Activated naive CD4-positive, alpha-beta T cell treated with anti-CD3 and anti-CD28 coated beads, Interleukin-2, amount 10 ng/mL, durations not matched to agents 7 days and 5 days (primary cell): ENCODE data around the gene LUC7L2.
"Not testable (repeated sequence)": the region's sequence is repeated elsewhere in the genome, so short reads cannot be mapped to it uniquely, and the experiment has no call there.

ENCODE experiments used
- CTCF ChIA-PET: fragments of 350-600 bp; sonication (Branson Sonifier 250); formaldehyde crosslinking; loops from one replicate; lab custom pipeline; 2021; ENCODE audit warnings: antibody characterized with exemption; lab: Charles Lee
- DNase-seq: peaks from one replicate; pipeline ENCODE4 v3.0.0-alpha.2; 2020
- H3K27ac Mint-ChIP-seq: one replicate; pipeline ENCODE4 v1.8.0; 2021; ENCODE audit warnings: mild to moderate bottlenecking, moderate library complexity, mixed read lengths
- H3K27me3 Mint-ChIP-seq: one replicate; pipeline ENCODE4 v1.8.0; 2021; ENCODE audit warnings: mild to moderate bottlenecking, mixed read lengths
- H3K36me3 Mint-ChIP-seq: one replicate; pipeline ENCODE4 v1.8.0; 2021; ENCODE audit warnings: mixed read lengths
- H3K4me1 Mint-ChIP-seq: one replicate; pipeline ENCODE4 v1.8.0; 2021; ENCODE audit warnings: mixed read lengths
- H3K4me3 Mint-ChIP-seq: one replicate; pipeline ENCODE4 v1.8.0; 2021; ENCODE audit warnings: mild to moderate bottlenecking, moderate library complexity, mixed read lengths
- H3K9me3 Mint-ChIP-seq: one replicate; pipeline ENCODE4 v1.8.0; 2021; ENCODE audit warnings: mixed read lengths

The LUC7L2 gene

DNA sequence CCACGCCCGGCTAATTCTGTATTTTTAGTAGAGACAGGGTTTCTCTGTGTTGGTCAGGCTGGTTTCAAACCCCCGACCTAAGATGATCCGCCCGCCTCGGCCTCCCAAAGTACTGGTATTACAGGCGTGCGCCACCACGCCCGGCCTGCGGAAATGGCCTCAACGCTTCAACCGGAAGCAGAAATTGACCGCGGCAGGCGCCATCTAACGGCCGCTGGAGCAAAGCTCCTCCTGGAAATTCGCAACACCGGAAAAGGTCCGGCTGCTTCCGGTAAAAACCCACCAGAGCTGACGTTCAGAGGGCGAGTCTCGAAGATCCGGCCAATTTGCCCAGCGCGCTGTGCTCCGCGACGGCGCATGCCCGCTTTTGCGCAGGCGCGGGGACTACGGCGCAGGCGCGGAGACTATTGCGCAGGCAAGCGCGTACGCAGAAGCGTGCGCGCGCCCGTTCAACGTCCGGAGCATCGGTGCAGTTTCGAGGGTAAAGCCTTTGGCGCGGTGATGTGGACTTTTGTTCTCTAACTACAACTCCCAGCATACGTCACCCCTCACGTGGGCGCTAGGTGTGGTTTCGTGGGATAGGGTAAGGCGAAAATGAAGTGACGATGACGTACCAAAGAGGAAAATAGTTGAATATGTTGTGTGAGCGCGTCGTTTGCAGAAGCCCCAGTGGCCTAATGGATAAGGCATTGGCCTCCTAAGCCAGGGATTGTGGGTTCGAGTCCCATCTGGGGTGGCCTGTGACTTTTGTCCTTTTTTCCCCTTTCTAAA lies 19.5 kb upstream of the LUC7L2 start:
- Mint-ChIP-seq H3K27me3 (peaks cover 9% of the 10 kb centered on the region), H3K27ac (peak overlapping the region; percentile 100), H3K36me3 (peaks cover 16% of the 10 kb centered on the region), H3K4me1 (peaks cover 35% of the 10 kb centered on the region), H3K9me3 (peaks cover 7% of the 10 kb centered on the region), H3K4me3 (peak overlapping the region; percentile 99)
- CTCF ChIA-PET, result interaction anchor here (0.7 to 1.8 kb wide), 3 partner anchors 108 to 245 kb away, joined by 3 to 8 read pairs (median 3); no protein-coding TSS in a partner anchor
- DNase-seq, result peak; percentile 99

DNA sequence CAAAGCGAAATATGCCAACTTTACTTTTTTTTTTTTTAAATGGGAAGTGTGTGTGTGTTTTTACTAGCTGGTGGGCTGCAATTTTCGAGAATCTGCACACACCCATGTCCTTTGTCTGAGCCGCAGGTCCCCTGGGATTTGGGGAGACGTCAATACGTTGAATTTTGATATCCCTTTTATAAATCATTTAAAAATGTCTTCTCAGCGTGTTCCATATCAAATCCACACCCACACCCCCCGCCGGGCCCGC lies 19.0 kb upstream of the LUC7L2 start:
- H3K27me3 Mint-ChIP-seq, result peaks cover 9% of the 10 kb centered on the region
- H3K9me3 Mint-ChIP-seq, result peaks cover 7% of the 10 kb centered on the region
- peaks cover 19% of the 10 kb centered on the region for H3K36me3 Mint-ChIP-seq
- CTCF ChIA-PET, result interaction anchor here (0.7 to 0.8 kb wide), 2 partner anchors 108 to 242 kb away, joined by 3 read pairs; no protein-coding TSS in a partner anchor
- H3K4me1 Mint-ChIP-seq, result peaks cover 35% of the 10 kb centered on the region
- H3K27ac Mint-ChIP-seq, result peak overlapping the region; percentile 100
- peak overlapping the region; percentile 99 for H3K4me3 Mint-ChIP-seq
- DNase-seq, result peak; percentile 85

- peak within 1 kb of the TSS; percentile 100 for H3K27ac Mint-ChIP-seq
- H3K9me3 Mint-ChIP-seq, result peaks cover 7% of the 10 kb centered on the region
- CTCF ChIA-PET, result no interaction called here
- peaks cover 20% of the 10 kb centered on the region for H3K36me3 Mint-ChIP-seq
- DNase-seq, result peak; percentile 90
- peaks cover 35% of the 10 kb centered on the region for H3K4me1 Mint-ChIP-seq
- peaks cover 9% of the 10 kb centered on the region for H3K27me3 Mint-ChIP-seq
- H3K4me3 Mint-ChIP-seq, result peak within 1 kb of the TSS; percentile 99
These were observed 18.5 kb upstream of the LUC7L2 start, which contains the start of gene FMC1 for GRCh38 chr7:139341058-139341775. Gene FMC1, plus strand, starts transcription at chr7:139341337. Its CDS starts 48 bp downstream, at chr7:139341385.

- CTCF ChIA-PET, result no interaction called here
- no peak for DNase-seq
- peaks cover 9% of the 10 kb centered on the region for H3K27me3 Mint-ChIP-seq
These were observed 17.9 kb upstream of the LUC7L2 start for GRCh38 chr7:139341776-139342226.

GRCh38 chr7:139345042-139345441 lies 14.7 kb upstream of the LUC7L2 start:
- CTCF ChIA-PET, result no interaction called here
- H3K36me3 Mint-ChIP-seq, result peaks cover 28% of the 10 kb centered on the region
- no peak overlapping the region for H3K4me3 Mint-ChIP-seq
- peaks cover 6% of the 10 kb centered on the region for H3K27me3 Mint-ChIP-seq
- peaks cover 29% of the 10 kb centered on the region for H3K4me1 Mint-ChIP-seq
- DNase-seq, result no peak
- peaks cover 2% of the 10 kb centered on the region for H3K9me3 Mint-ChIP-seq
- no peak overlapping the region for H3K27ac Mint-ChIP-seq

More at GRCh38 chr7:139341776-139342226, 17.9 kb upstream of the LUC7L2 start:
- peak overlapping the region; percentile 99 for H3K4me3 Mint-ChIP-seq
- H3K4me1 Mint-ChIP-seq, result peaks cover 35% of the 10 kb centered on the region
- H3K36me3 Mint-ChIP-seq, result peaks cover 23% of the 10 kb centered on the region
- H3K9me3 Mint-ChIP-seq, result peaks cover 7% of the 10 kb centered on the region
- peak overlapping the region; percentile 100 for H3K27ac Mint-ChIP-seq

- no peak overlapping the region for H3K4me3 Mint-ChIP-seq
- H3K36me3 Mint-ChIP-seq, result peaks cover 35% of the 10 kb centered on the region
- H3K9me3 Mint-ChIP-seq, result no peaks in the 10 kb centered on the region
- CTCF ChIA-PET, result interaction anchor here (0.9 kb wide), 1 partner anchor 449 kb away, joined by 3 read pairs; no protein-coding TSS in a partner anchor
- H3K27ac Mint-ChIP-seq, result no peak overlapping the region
- H3K4me1 Mint-ChIP-seq, result peaks cover 4% of the 10 kb centered on the region
- H3K27me3 Mint-ChIP-seq, result no peaks in the 10 kb centered on the region
- DNase-seq, result no peak
These were observed 8.7 kb upstream of the LUC7L2 start for GRCh38 chr7:139351027-139351426.

DNA sequence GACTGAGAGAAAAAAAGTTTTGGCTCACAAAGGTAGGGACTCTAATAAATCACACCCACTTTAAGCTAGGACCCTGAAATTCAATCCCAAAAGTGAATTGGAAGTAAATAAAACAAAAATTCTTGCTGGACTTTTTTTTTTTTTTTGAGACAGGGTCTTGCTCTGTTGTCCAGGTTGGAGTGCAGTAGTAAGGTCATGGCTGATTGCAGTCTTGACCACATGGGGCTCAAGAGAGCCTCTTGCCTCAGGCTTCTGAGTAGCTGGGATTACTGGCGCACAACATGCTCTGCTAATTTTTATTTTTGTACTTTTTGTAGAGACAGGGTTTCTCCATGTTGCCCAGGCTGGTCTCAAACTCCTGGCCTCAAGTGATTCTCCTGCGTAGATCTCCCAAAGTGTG lies 5.0 kb upstream of the LUC7L2 start:
- CTCF ChIA-PET, result interaction anchor here (0.6 to 1.2 kb wide), 2 partner anchors 11 to 834 kb away, joined by 3 read pairs; no protein-coding TSS in a partner anchor
- H3K27ac Mint-ChIP-seq, result no peak overlapping the region
- DNase-seq, result no peak

DNA sequence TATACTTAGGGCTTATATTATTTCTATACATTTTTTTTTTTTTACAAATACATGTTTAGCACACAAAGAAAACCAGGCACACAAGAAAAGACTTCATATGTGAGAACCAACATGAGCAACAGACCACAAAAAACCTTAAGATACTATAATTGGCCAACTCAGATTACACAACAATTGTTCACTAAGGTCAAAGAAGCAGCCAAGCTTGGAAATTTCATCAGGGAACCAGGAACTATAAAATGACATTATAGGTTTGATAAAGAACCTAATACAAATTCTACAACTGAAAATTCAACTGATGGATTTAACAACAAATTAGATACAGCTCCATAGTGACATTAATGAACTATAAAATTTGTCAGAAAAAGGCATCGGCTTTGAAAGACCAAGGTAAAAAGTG lies 4.4 kb upstream of the LUC7L2 start:
- Mint-ChIP-seq H3K4me3 (no peak overlapping the region), H3K27me3 (no peaks in the 10 kb centered on the region), H3K36me3 (peaks cover 24% of the 10 kb centered on the region), H3K27ac (no peak overlapping the region), H3K4me1 (peaks cover 22% of the 10 kb centered on the region), H3K9me3 (no peaks in the 10 kb centered on the region)
- no peak for DNase-seq
- CTCF ChIA-PET, result no interaction called here

More for the DNA sequence above, 5.0 kb upstream of the LUC7L2 start:
- Mint-ChIP-seq H3K9me3 (no peaks in the 10 kb centered on the region), H3K4me1 (peaks cover 22% of the 10 kb centered on the region), H3K36me3 (peaks cover 24% of the 10 kb centered on the region), H3K27me3 (no peaks in the 10 kb centered on the region), H3K4me3 (no peak overlapping the region)

- CTCF ChIA-PET, result not testable (repeated sequence)
These were observed 1.8 kb upstream of the LUC7L2 start for GRCh38 chr7:139357729-139358506.

DNA sequence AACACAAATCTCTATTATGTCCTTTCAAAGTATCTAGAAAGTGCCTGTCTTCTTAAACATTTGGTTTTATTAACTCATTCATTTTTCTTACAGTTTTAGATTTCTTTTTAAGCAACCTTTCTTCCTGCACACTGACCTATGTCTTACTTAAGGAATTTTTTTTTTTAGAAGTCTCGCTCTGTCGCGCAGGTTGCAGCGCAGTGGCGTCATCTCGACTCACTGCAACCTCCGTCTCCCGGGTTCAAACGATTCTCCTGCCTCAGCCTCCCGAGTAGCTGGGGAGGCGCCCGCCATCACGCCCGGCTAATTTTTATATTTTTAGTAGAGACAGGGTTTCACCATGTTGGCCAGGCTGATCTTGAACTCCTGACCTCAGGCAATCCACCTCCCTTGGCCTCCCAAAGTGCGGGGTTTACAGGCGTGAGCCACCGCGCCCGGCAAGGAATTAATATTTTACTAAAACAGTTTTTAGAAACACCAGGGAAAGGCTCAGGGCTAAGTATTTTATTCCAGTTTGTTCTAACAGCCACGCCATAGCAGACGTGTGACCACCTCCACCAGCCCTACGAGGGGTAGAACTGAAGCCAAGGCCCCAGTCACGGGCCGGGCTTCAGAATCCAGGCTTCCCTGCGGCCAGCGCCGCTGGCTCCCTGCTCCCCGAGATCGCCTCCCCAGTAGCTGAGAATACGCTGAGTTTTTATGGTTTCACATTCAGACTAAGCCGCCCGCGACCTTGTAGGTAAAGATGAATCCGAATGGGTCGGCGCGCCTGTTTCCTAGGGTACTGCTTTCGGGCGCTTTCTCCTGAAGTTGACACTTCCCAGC lies 941 bp upstream of the LUC7L2 start:
- no peaks in the 10 kb centered on the region for H3K27me3 Mint-ChIP-seq
- DNase-seq, result peak; percentile 54
- CTCF ChIA-PET, result no interaction called here
- H3K36me3 Mint-ChIP-seq, result peaks cover 21% of the 10 kb centered on the region
- peak overlapping the region; percentile 100 for H3K27ac Mint-ChIP-seq
- H3K4me3 Mint-ChIP-seq, result peak overlapping the region; percentile 89
- H3K4me1 Mint-ChIP-seq, result peaks cover 45% of the 10 kb centered on the region
- H3K9me3 Mint-ChIP-seq, result no peaks in the 10 kb centered on the region

More at GRCh38 chr7:139357729-139358506, 1.8 kb upstream of the LUC7L2 start:
- H3K9me3 Mint-ChIP-seq, DNase-seq, H3K27me3 Mint-ChIP-seq: not testable (repeated sequence)
- Mint-ChIP-seq H3K27ac (peak overlapping the region; percentile 100), H3K36me3 (peaks cover 17% of the 10 kb centered on the region), H3K4me1 (peaks cover 40% of the 10 kb centered on the region), H3K4me3 (peak overlapping the region; percentile 89)

GRCh38 chr7:139360210-139360947 lies 685 bp downstream of the LUC7L2 start:
- Mint-ChIP-seq H3K9me3 (no peaks in the 10 kb centered on the region), H3K4me3 (peak overlapping the region; percentile 89), H3K36me3 (peaks cover 25% of the 10 kb centered on the region), H3K27me3 (no peaks in the 10 kb centered on the region), H3K27ac (peak overlapping the region; percentile 100), H3K4me1 (peaks cover 53% of the 10 kb centered on the region)
- DNase-seq, result peak; percentile 99
- CTCF ChIA-PET, result interaction anchor here (0.9 kb wide), 1 partner anchor 266 kb away, joined by 3 read pairs; no protein-coding TSS in a partner anchor

DNA sequence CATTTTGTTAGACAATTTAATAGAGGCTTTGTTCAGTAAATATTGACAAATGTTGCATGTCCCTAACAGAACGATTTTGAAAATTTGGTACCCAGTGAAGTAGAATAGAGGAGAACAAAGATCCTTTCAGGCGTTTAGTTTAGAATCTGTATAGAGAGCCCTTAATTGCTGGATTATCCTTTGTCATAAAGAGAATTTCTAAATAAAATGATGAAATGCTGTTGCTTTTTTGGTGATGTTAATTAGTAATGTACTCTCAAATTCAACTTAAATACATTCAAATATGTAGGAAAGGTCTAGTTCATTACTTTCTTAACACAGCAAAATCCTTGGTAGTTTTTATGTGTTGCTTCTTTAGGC lies 1.2 kb downstream of the LUC7L2 start:
- peak overlapping the region; percentile 89 for H3K4me3 Mint-ChIP-seq
- peaks cover 24% of the 10 kb centered on the region for H3K36me3 Mint-ChIP-seq
- no peaks in the 10 kb centered on the region for H3K9me3 Mint-ChIP-seq
- H3K4me1 Mint-ChIP-seq, result peaks cover 52% of the 10 kb centered on the region
- peak overlapping the region; percentile 100 for H3K27ac Mint-ChIP-seq
- CTCF ChIA-PET, result no interaction called here
- DNase-seq, result no peak
- no peaks in the 10 kb centered on the region for H3K27me3 Mint-ChIP-seq

GRCh38 chr7:139361523-139361922 lies 1.8 kb downstream of the LUC7L2 start:
- CTCF ChIA-PET, result no interaction called here
- H3K4me1 Mint-ChIP-seq, result peaks cover 56% of the 10 kb centered on the region
- no peaks in the 10 kb centered on the region for H3K9me3 Mint-ChIP-seq
- no peaks in the 10 kb centered on the region for H3K27me3 Mint-ChIP-seq
- peaks cover 28% of the 10 kb centered on the region for H3K36me3 Mint-ChIP-seq
- DNase-seq, result no peak
- peak overlapping the region; percentile 100 for H3K27ac Mint-ChIP-seq
- H3K4me3 Mint-ChIP-seq, result peak overlapping the region; percentile 89
